Hematopoietic multipotent progenitor cell treated with erythropoietin and hydrocortisone succinate and interleukin-3 and kit ligand, for 6 days (in vitro differentiated cells): Measurements from ENCODE around the gene SPINK8.
A peak's percentile ranks its signal among the peaks of the same experiment; 100 is the strongest.

Experiments used
- DNase-seq: peaks from one replicate; pipeline ENCODE4 v3.0.0-alpha.2; 2015

SPINK8 gene

DNA sequence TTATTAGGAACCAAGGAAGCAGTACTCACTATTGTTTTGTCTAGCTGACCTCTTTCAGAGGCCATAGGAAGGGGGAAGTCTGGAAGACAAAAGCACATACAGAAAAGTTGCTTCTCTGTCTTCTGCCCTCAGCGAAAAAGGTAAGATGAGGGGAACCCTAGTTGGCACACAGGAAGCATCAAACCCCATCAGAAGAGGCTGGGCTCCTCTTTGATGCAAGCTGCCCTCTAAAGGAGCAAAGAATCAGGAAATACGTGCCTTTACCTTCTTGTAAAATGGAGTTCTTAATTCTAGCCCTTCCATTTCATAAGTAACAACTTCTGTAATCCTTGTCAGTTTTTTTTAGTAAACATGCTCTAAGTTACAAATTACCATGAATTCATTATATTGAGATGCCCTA lies 12.5 kb downstream of the SPINK8 start:
- DNase-seq, result no peak

DNA sequence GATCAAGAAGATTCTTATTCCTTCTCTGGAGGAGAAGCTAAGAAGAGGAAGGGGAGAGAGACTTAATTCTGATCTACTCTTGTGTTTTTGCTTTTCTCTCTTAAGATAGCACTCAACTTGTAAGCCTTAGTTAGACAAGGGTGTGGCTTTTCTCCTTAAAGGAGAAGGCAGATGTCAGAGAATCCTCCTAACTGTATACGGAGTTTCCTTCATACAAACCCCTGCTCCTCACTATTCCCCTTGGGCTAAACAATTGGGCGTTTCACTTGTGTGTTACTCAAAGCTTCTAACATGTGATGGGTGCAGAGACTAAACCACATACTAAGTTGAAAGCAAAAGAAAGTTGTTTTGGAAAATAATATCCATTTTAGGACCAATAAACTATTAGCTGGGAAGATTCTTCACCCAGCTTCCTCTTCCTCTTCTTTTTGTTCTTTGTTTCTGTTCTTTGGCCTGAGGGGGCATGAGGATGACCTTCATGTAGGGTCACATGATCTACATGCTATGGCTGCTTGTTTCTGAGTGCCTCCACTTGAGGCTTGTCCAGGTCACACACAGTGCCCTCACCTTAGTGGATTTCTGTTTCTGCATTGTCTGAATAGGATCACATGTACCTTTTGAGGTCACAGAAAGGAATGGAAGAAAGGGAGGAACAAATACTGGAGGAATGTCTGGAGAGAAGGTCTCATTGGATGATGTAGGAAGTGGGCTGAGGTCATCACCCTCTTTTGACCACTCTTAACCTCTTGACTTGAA lies 14.6 kb downstream of the SPINK8 start:
- DNase-seq, result no peak

DNA sequence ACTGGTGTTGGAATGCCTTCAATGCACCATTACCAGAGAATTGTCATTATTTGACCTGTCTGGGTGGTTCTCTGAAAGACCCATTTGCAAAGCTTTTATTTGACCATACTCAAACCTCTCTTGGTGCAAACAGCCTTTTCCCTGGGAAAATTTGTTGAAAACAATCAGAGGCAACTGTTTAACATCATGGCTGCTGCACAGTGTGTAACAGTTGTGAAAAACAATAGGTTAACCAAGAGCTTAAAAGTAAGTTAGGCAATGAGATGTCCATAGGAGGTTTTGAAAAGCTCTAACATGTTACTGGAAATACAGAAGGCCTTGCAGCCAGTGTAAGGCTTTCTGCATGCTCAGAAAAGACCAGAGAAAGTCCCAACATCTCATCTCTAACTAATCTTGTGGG lies 18.9 kb downstream of the SPINK8 start:
- no peak for DNase-seq

DNA sequence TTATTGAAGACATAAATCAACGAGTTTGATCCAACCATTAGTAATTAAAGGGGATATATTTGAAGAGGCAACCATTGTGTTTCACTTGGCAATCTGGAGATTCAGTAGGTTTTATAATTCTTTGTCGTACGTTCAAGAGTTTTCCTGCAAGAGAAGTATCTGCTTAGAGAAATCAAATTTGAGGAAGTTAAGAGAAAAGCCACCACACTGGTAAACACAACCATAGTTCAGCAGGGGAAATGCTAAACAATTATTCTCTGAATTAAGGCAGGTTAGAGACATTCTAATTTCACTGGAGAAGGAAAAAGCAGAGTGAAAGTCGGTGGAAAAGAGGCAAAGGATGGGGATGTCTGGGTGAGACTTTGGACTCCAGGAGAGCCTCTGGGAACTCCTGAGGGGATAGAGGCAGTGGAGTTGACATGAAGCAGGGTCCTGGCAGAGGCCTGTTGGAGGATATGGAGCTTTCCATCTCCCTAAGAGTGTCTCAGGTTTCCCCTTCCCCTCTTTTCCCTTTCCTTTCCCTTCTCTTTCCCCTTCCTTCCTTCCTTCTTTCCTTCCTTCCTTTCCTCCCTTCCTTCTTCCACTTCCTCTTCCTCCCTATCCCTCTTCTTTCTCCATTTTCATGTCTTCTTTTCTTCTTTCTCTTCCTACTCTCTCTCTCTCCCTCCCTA lies 26.5 kb downstream of the SPINK8 start:
- no peak for DNase-seq

DNA sequence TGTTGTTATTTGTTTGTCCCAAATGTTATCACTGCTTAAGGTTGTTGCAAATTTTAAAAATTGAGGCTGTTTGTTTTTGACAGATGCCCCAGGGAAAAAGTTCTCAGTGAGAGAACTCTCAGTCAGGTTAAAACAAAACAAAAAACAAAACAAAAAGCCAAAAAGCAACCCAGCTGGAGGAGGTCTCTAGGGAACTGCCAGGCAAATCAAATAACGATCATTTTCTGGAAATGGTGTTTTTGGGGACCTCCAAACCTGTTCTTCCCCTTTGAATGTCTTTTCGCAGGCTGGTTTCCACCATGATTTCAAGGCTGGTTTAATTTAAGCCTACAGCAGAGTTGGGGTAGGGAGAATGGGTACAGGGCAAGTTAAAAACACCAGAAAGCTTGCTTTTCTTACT lies 27.2 kb downstream of the SPINK8 start:
- no peak for DNase-seq

DNA sequence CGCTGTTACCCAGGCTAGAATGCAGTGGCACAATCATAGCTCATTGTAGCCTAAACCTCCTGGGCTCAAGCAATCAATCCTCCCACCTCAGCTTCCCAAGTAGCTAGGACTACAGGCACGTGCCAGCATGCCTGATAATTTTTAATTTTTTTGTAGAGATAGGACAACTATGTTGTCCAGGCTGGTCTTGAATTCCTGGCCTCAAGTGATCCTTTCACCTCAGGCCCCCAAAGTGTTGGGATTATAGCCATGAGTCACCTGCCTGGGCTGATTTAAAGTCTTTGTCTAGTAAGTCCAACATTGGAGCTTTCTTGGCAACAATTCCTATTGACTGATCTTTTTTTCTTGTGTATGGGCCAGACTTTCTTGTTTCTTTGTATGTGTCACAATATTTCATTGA lies 28.1 kb downstream of the SPINK8 start:
- no peak for DNase-seq

DNA sequence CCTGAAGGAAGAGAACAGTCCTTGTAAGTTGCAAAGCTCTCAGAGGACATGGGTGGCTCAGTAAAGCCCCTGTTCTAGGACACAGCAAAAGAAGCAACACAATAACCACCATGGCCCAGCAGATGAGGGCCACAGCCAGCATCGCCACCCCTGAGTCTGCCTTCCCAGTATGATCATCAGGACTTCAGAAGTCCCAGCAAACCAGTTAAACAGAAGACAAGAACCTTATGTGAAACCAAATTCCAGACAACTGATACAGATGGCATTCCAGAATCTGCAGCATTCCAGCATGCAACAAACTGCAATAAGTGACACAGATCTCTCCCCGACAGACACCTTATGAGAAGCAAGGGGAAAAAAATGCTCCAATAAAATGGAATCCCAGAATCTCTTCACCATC lies 30.4 kb downstream of the SPINK8 start:
- DNase-seq, result no peak

DNA sequence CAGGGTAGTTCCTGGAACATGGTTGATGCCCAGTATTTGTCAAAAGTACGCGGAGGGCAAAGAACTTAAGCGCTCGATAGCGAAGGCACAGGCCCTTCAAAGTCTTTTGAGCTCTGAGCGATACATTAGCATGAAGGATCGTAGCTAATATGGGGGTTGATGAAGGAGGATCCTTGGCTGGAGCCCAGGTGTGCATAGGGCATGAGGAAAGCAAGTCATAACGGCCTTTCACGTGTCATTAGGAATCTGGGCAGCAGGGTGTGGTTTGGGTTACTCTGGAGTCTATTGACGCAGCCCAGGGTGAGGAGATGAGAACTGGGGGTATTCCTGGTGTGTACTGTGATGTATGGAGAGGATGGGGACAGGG lies 31.7 kb downstream of the SPINK8 start:
- peak; percentile 63 for DNase-seq

DNA sequence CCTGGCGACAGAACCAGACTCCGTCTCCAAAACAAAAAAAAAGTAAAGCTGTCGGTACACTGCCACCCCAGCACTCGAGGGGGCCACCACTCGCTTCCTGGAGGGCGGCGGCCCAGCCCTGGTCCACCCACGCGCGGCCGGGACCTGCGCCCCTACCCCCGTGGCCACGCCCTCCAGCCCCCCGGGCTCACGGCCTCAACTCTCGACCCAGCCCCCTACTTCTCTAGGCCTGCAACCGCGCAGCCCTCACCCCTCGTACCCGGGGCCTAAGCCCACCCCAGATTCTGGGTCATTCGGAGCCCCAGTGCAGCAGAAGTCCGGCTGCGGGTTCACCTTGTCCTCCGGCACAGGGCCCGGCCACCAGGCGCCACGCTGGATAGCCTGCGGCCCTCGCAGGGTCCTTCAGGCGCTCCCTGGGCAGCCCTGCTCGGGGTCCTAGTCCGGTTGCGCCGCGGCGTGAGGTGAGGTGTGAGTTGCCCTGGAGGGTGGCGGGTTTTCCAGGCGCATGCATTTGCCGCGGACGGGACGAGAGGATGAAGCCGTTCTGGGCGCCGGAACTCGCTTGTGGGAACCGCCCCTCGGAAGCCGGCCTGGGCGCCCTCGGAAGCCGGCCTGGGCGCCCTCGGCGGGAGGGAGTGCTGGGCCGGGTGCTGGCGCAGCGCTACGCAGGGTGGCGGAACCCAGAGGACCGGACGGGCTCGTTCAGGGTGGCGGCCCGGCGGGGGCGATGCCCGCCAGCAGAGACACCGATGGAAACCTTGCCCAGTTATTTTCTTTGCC lies 32.3 kb downstream of the SPINK8 start, which contains the start of gene NME6:
TSS of gene NME6 (minus strand) at position 348 of the 780 bp plus-strand sequence.
- peak; percentile 94 for DNase-seq

DNA sequence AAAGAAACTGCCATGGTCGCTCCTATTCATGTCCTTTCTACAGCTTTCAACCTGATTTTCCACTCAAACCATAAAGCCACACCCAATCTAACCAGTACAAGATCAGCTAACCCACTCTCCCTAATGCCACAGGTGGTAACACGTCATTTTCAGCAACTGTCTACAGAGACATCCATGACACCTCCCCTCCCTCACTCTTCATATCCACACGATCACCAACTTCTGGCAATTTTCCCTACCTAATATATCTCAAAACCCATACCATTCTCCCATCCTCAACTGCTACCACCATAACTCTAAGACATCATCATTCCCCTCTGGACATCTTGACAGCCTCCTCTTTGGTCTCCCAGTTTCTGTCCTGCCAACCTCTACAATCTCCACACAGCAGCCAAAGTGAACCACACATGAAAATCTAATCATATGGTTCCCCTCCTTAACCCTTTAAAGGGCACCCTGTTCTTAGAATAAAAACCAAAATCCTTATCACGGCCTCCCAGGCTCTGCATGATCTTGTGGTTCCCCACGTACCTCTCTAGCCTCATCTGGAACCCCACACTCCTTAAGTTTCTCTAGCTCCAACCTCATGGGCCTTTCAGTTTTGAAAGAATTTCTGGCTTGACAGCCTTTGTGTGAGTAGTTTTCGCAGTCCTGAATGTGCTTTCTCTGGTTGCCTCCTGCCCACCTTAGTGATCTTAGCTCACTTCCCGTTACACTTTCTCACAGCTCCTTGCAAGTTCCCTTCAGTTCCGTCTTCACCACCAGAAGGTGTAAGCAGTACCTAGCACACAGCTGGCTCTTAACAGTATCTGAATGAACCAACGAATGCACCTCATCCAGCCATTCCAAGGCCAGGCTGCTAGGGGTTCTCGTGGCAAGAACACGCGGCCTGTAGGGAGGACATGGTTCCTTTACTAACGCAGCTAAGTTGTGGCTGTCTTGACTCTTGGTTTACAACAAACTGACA lies 33.4 kb downstream of the SPINK8 start:
- peak; percentile 96 for DNase-seq

DNA sequence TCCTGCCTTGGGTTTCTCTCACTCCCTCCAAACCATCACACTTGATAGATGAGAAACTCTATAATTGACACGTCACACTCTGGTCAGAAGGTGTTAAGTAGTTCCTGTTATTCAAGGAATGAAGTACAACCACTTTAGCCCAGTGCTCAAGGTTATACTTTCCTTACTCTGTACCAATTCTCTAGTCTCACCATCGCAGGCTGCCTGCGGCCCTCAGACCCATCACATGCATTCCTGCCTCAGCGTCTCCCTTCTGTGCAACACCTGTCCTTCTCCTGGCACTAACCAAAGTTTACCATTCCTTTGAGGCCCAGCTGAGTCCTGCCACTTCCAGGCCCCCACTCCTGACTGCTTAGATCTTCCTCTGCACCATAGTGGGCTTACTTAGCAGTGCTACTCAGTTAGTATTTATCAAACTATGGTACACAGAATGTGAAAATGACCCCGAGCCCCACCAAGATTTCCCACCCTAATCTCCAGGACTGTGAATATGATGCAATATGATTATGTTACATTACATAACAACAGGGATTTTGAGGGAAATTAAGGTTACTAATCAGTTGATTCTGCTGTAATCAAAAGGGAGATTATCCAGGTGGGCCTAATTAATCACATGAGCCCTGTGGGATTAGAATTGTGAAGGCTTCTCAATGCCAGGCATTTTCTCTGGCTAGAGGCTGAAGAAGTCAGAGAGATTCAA lies 36.2 kb downstream of the SPINK8 start:
- no peak for DNase-seq

DNA sequence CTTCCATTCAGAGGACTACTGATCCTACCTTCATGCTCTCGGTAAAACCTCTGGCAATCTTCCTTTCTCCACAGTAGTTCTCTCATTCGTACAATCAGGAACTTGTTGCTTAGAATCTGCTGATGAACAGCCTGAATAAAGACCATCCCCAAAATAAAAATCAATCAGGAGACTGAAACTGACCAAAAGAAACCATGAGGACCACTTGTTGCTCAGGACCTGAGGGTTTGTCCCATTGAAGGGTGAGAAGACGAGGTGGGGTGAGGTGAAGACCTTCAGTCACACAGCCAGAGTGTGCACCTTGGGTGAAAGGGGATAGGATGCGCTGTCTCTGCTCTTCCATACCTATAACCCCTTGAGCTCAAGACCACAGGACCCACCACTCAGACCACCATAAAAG lies 36.8 kb downstream of the SPINK8 start:
- no peak for DNase-seq

DNA sequence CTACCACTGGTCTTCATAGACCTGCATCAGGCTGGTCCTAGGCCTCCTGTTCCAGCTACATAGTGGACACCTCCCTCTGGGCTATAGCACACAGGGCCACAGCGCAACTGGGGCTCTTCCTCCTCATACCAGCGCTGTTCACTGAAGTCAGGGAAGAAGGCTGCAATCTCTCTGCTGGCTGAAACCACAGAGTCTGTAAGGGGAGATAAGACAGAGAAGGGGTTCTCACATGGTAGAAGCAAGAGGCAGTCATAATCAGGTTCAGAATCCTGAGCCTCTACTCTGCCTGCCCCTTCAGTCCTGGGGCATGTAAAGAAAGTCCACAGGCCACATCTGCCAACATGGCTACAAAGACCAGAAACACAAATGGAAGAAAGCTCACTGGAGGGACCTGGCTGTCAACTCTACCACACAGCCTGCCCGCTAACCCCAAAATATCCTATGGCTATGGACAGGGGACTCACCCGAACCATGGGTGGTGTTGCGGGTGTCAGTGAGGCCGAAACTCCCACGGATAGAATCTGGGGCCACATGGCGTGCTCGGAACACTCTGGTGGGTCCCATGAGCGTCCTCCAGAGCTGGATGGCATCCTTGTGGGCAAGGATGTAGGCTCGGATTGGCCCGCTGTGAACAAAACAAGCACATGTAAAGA lies 38.7 kb downstream of the SPINK8 start:
- peak; percentile 95 for DNase-seq

DNA sequence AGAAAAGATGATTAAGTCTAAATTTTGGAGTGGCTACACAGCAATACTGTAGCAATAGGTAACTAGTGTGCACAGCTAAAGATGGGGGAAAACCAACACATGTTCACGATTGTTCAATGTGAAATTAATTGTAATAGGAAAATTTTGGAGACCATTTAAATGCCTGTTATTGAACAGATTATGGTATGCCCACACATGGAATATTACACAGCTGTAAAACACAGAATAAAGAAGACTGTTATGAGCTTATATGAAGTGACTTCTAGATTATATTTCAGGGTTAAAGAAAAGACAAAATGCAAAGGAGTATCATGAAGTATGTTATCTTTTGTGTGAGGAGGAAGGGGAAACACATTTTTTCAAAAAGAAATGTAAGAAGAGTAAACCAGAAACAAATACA lies 43.8 kb downstream of the SPINK8 start:
- no peak for DNase-seq

DNA sequence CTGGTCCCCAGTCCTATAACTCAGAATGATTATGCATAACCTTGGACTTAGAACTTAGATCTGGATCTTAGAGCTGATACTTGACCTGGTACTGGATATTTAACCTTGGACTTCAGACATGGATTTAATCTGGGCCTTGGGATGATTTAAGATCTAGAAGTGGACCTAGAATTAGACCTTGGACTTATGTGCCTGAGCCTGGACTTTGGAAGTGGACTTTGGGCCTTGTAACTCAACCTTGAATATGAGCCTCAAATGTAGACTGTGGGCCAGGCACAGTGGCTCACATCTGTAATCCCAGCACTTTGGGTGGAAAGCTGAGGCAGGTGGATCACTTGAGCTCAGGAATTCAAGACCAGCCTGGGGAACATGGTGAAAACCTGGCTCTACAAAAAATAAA lies 46.4 kb downstream of the SPINK8 start:
- no peak for DNase-seq

DNA sequence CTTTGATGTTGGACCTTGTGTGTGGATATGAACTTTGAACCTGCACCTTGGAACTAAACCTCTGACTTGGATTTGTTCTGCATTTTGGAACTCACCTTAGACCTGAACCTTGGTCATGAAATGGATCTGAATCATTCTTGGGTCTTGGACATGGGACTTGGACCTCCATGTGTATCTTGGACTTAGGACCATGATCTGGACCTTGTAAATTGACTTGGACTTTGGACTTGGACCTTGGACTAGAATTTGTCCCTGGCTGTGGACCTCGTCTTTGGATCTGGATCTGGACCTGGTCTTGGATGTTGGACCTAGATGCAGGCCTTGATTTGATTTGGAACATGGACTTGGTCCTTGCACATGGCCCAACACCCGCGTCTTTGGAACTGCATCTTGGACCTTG lies 47.2 kb downstream of the SPINK8 start:
- no peak for DNase-seq

DNA sequence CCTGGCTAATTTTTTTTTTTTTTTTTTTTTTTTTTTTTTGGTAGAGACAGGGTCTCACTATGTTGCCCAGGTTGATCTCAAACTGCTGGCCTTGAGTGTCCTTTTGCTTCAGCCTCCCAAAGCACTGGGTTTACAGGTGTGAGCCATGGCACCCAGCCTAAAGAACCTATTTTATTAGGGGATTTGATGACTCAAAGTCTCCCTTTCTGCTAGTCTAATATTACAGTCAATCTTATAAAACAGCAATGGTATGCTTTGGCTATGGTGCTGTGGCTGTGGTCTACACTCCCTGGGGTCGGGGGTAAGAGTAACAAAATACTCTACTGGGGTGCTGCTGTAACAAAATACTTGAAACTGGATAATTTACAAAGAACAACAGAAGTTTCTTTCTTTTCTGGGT lies 47.8 kb downstream of the SPINK8 start:
- DNase-seq, result no peak

DNA sequence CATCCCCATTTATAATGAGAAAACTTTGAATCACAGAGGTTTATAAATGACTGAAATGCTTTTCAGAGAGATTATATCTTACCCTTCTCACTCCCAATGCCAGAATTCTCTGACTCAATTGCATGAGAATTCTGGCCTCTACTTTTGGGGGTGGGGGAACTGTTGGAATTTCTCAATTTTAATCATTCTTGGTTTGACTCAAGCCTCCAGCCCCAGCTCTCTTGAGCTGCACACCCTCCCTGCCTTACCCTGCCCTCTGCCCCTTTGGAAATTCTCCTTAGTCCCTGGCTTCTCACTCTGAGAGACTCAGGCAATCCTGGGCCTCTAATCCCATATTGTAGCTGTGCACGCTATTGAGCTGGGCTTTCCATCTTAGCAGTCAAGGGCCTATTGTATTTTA lies 48.3 kb downstream of the SPINK8 start:
- DNase-seq, result no peak

DNA sequence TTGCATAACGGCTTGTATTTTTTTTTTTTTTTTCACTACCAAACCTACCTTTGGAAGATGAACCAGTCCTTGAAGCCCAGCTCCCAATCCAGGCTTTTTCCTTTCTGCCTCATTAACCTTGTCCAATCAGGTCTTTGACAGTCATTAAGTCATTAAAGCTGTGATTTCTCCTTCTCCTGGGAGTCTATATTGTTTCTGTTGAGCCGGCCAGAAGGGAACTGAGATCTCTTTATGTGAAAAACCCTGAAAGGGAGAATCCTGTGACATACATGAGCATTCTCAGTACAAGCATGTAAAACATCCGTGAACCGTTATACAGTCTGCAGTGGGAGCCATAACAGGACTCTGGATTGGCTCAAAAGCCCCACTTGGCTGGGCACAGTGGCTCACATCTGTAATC lies 52.6 kb downstream of the SPINK8 start:
- no peak for DNase-seq

DNA sequence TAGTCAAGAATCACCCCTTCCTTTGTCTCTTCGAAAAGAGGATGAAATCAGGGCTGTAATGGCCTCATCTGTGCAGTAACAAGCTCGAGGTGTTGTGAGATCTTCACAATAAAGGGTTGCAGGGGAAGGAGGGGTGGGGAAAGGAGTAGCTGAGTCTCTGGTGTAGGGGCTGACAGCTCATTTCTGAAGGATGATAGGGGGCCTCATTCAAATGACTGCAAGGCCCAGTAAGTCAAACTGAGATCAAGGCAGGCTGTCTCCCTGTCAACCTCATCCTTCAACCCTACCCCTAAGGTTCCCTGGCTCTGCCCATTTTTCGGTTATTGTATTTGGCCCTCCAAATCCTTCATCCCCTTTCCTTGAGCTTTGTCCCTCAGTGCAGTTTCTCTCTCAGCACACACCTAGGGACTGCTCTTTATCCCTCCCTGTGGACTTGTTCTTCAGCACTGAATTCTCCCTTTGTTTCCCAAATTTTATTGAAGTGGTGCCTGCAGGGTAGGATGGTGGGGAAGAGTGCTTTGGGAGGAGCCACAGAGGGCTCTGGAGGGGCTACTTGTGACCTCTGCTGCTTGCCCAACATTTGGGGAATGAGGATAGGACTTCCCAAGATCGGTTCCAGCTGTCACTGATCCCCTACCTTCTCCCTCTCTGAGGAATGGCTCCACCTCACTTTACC lies 54.4 kb downstream of the SPINK8 start:
- no peak for DNase-seq
